TTC549 (cell line): ENCODE results near the gene ZDHHC7.

Source experiments
- FAIRE-seq: peaks from 2 replicates; lab custom pipeline; 2012; peaks lifted over from hg19 to GRCh38; lab: Jason Lieb, UNC

The ZDHHC7 gene

GRCh38 chr16:84993926-84994325 is 17.4 kb downstream of the ZDHHC7 start:
- FAIRE-seq, result no peak

- no peak for FAIRE-seq
Measured at GRCh38 chr16:84992717-84993075, 18.6 kb downstream of the ZDHHC7 start.

GRCh38 chr16:84990782-84991181 is 20.6 kb downstream of the ZDHHC7 start:
- FAIRE-seq, result no peak

DNA sequence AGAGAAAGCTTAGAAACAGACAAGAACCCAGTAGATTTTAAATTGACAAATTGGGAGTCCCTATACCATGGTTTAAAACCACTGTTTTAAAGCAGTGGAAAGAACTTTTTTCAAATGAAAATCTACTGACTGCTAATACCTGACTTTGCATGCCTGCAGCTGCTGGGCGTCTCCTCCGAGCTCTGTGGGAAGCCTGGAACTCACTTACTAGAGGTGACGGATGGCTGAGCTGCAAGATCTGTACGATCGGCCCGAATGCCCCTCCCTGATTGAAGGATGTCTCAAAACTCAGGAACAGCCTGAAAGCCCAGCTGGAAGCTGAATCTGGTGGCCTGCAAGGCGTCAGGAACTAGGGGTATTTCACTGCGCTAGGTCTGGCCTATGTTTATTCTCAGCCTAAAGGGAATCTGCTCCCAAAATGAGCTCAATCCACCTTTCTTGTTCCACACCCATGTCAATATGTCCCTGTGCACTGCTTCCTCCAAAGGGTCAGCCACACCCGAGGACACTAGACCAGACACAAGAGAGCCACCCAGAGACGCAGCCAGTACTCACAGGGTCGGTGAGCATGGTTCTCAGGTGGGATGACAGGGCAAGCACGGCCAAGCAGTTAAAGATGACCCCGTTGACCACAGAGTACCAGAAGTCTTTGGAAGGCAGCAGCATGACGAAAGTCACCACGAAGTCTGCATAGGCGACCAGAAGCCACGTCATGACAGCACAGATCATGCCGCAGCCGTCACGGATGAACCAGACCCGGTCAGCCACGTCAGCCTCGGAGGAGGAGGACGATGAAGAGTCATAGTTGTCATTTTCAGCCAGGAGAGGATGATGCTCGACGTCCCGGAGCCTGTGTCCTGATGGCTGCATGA is 21.4 kb downstream of the ZDHHC7 start:
- FAIRE-seq, result no peak

- no peak for FAIRE-seq
Measured at GRCh38 chr16:84988328-84989080, 22.8 kb downstream of the ZDHHC7 start.

DNA sequence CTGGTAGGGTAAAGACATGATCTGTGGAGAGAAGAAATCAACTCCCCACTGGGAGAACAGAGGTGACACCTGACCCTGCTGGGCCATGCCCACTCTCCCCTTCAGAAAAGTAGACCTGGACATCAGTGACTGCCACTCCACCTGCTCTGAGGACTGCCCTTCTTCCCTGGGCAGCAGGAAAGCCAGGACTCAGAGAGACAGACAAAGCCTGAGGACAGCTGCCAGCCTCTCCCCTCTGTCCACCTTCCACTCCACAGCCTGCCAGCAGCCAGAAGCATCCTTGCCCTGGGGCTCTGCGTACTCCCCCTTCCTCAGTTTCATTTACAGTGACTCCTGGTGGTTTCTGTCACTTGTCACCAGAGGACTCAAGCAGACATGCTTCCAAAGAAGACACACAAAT is 24.5 kb downstream of the ZDHHC7 start:
- no peak for FAIRE-seq

DNA sequence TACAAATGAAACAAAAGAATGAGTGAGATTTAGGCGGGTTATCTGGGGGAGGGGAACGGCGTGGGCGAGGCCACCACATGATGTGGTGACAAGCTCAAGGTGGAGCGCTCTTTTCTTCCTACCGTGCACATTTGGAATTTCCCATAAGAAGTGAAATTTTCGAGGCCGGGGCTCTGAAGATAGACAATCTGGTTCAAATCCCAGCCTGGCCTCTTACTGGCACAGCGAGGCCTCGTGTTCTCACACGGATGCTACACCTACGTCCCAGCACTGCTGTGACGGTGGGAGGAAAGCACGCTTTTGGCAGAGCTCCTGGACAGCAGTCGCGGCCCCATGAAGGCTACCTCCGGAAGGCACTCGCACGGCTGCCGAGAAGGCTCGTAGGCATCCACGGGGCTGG is 25.2 kb downstream of the ZDHHC7 start:
- FAIRE-seq, result no peak

- no peak for FAIRE-seq
Measured at GRCh38 chr16:84985079-84986065, 26.0 kb downstream of the ZDHHC7 start.

GRCh38 chr16:84982434-84982833 is 28.9 kb downstream of the ZDHHC7 start:
- no peak for FAIRE-seq

GRCh38 chr16:84979516-84979915 is 31.8 kb downstream of the ZDHHC7 start:
- FAIRE-seq, result no peak

DNA sequence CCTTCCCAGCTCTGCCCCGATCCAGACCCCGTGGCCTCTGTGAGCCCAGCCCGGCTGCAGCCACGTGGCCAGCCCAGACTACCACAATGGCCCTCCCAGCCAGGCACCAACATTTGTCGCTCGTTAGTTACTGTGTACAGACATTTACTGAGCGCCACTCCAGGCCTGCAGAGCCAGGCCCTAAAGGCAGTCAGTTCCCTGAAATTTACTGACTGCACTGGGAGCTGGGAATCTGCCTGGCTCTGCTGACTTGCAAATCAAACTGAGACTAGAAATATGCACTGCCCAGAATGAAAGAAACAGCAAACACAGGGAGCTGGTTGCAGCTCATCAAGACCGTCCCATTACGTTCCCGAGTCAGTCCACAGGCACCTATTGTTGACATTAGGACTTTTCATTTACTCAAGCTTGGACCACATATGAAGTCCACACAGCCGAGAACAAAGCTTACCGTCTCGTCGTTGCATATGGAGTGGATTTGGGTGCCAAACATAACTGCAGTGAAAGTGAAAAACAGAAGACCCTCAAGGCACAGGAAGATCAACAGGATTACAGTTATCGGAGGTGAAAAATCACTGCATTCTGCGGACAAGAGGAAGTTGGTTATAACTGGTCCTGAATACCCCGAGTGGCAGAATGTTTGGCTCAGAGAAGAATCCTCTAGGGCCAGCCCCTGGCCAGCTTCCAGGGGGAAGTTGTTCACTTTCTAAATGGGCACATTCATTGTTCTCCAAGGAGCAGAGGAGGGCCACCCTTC is 34.5 kb downstream of the ZDHHC7 start:
- no peak for FAIRE-seq

DNA sequence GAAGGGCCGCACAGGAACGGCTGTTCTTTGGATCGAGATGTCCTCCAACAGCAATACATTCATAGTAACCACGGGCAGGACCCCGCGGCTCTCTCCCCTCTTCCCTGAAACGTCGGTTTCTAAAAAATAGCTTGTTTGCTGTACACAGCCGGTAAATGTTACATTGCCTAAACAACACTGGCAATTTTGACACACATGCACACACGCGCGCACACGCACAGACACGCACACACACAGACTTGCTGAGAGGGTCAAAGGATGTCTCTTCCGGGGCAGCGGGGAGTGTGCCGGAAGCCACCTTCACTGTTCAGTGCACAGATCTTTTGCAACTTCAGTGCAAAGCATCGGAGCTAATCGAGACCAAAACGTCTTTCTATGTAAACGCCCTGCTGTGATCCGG is 35.8 kb downstream of the ZDHHC7 start:
- no peak for FAIRE-seq

DNA sequence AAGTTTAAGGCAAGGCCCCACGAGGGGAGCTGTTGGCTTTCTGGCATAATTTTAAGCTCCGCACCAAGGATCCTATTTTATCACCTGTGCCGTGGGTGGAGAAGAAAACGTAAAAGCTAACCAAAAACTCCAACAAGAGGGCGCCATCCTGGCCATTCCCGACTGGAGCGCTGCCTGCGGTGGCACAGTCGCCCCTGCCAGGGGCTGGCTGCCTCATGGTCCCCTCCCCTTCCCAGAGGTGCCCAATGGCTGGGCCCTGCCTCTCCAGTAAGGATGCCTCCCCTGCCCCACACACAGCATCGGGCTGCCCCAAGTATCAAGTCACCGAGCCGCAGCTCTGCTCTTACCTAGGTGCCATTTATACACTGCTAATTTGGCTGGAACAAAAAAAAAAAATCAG is 36.3 kb downstream of the ZDHHC7 start:
- no peak for FAIRE-seq

DNA sequence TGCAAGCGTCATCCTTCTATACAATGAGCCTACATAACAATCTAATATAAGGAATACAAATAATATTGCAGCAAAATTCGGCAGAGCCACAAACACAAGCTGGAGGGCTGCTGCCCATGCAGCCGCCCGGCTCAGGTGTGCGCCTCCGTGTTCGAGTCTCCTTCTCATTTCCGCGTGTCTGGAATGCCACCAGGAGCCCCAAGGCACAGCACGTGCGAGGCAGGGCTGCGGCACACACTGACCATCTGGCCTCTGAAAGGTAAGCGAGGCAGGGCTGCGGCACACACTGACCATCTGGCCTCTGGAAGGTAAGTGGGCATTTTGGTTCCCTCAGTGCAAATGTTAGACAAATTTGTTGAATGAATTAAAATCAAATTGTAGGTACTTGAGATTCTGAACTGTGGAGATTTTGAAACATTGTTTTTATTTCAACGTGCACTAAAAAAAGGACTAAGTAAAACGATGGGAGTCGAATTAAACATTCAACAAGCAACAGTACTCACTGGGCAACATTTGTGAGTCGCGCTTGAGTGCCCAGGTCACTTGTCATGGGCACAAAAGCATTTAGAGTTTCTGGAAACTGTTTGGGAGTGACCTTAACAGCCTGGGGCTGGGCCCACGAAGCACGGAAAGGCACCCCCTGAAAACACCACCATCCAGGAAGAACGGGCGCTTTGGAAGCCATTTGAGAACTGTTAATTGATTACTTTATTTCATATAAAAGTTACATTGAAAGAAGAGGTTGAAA is 37.4 kb downstream of the ZDHHC7 start:
- no peak for FAIRE-seq

GRCh38 chr16:84973236-84973635 is 38.1 kb downstream of the ZDHHC7 start:
- FAIRE-seq, result no peak

GRCh38 chr16:84970447-84971127 is 40.7 kb downstream of the ZDHHC7 start:
- FAIRE-seq, result no peak

GRCh38 chr16:84967828-84968227 is 43.5 kb downstream of the ZDHHC7 start:
- FAIRE-seq, result no peak

- no peak for FAIRE-seq
Measured at GRCh38 chr16:84965428-84966415, 45.6 kb downstream of the ZDHHC7 start.
